Gastrocnemius medialis (tissue), 4 donors: ENCODE data around the gene TNRC18.

Experiments
- CTCF ChIP-seq, 5 experiments: fragments of 450-650 bp in 3 of 5; fragments of 200-600 bp in 2 of 5; sonication (generic) in 2 of 5; IDR thresholded peaks in 4 of 5; conservative IDR thresholded peaks in 1 of 5; 1 replicate in 4 of 5; 2 replicates in 1 of 5; pipeline ENCODE4 v1.5.1; 2016 to 2019; ENCODE audit warnings: antibody characterized with exemption in 5 of 5, mild to moderate bottlenecking in 3 of 5, moderate library complexity in 3 of 5
- POLR2A ChIP-seq, 2 donors: fragments of 450-650 bp; IDR thresholded peaks; one replicate each; pipeline ENCODE4 v1.6.1; 2017; ENCODE audit warnings: antibody characterized with exemption in 2 of 2, mild to moderate bottlenecking in 2 of 2, moderate library complexity in 2 of 2

GRCh38 chr7:5397736-5398135 lies 25.9 kb downstream of the TNRC18 start:
- TF ChIP-seq CTCF (IDR thresholded peaks at IDR 0.05 in 4 of 5, conservative IDR thresholded peaks at IDR 0.05 in 1 of 5), result no peak
- TF ChIP-seq POLR2A (IDR thresholded peaks at IDR 0.05), result no peak
